Measurements from ENCODE around the gene SMARCC2.

The SMARCC2 gene

GRCh38 chr12:56163533-56164344 lies 25.5 kb downstream of the SMARCC2 start:
- Histone ChIP-seq H3K36me3 (ENCODE audit: control insufficient read depth, insufficient read depth, low read length) (peaks cover 93% of the 10 kb centered on the region), H3K27me3 (ENCODE audit: control insufficient read depth, insufficient read depth, low read length) (no peaks in the 10 kb centered on the region), H3K9ac (ENCODE audit: low read depth, low read length) (no peak overlapping the region), H3K27ac (ENCODE audit: low read depth, low read length) (peak overlapping the region; percentile 16), H3K9me3 (ENCODE audit: control insufficient read depth, insufficient read depth, low read length) (no peaks in the 10 kb centered on the region), H3K4me3 (ENCODE audit: low read depth, low read length) (no peak overlapping the region), H3K4me1 (ENCODE audit: control insufficient read depth, insufficient read depth, low read length) (peaks cover 36% of the 10 kb centered on the region)

- Histone ChIP-seq H3K36me3 (ENCODE audit: control insufficient read depth, insufficient read depth, low read length) (peaks cover 83% of the 10 kb centered on the region), H3K27ac (ENCODE audit: low read depth, low read length) (peak overlapping the region; percentile 78), H3K4me3 (ENCODE audit: low read depth, low read length) (no peak overlapping the region), H3K9ac (ENCODE audit: low read depth, low read length) (no peak overlapping the region), H3K27me3 (ENCODE audit: control insufficient read depth, insufficient read depth, low read length) (no peaks in the 10 kb centered on the region), H3K9me3 (ENCODE audit: control insufficient read depth, insufficient read depth, low read length) (no peaks in the 10 kb centered on the region), H3K4me1 (ENCODE audit: control insufficient read depth, insufficient read depth, low read length) (peaks cover 36% of the 10 kb centered on the region)
Measured at GRCh38 chr12:56162468-56163290, 26.6 kb downstream of the SMARCC2 start.

DNA sequence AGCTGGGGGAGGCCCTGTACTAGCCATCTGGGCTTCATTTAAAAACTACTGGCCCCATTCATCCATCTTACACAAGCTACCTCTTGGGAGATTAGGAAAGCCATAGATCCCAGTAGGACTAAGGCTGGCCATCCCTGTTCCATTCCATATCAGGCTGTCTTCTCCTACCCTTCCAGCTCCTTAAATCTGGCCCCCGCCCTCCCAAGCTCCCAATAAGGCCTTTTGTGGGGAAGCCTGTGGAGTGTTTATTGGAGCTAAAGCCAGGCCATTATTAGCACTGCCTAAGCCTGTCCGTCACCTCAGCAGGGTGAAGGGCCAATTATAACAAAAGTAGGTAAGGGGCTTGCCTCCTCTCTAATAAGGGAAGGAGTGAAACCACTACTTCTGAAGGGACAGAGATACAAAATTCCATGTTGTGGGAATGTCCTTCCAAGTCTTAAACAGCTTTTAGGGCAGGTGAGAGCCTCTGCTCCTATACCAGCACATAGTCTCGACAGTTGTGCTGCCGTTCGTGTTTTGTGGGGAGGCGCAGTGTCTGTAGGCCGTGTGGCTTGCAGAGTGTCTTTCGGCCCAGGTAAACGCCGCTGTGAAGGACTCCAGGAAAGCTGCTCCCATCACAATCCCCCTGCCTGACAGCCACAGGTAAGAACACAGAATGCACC lies 27.5 kb downstream of the SMARCC2 start:
- no peak overlapping the region for H3K9ac ChIP-seq (ENCODE audit: low read depth, low read length)
- no peaks in the 10 kb centered on the region for H3K9me3 ChIP-seq (ENCODE audit: control insufficient read depth, insufficient read depth, low read length)
- no peaks in the 10 kb centered on the region for H3K27me3 ChIP-seq (ENCODE audit: control insufficient read depth, insufficient read depth, low read length)
- peak overlapping the region; percentile 72 for H3K27ac ChIP-seq (ENCODE audit: low read depth, low read length)
- peaks cover 36% of the 10 kb centered on the region for H3K4me1 ChIP-seq (ENCODE audit: control insufficient read depth, insufficient read depth, low read length)
- H3K36me3 ChIP-seq (ENCODE audit: control insufficient read depth, insufficient read depth, low read length): peaks cover 75% of the 10 kb centered on the region
- no peak overlapping the region for H3K4me3 ChIP-seq (ENCODE audit: low read depth, low read length)

DNA sequence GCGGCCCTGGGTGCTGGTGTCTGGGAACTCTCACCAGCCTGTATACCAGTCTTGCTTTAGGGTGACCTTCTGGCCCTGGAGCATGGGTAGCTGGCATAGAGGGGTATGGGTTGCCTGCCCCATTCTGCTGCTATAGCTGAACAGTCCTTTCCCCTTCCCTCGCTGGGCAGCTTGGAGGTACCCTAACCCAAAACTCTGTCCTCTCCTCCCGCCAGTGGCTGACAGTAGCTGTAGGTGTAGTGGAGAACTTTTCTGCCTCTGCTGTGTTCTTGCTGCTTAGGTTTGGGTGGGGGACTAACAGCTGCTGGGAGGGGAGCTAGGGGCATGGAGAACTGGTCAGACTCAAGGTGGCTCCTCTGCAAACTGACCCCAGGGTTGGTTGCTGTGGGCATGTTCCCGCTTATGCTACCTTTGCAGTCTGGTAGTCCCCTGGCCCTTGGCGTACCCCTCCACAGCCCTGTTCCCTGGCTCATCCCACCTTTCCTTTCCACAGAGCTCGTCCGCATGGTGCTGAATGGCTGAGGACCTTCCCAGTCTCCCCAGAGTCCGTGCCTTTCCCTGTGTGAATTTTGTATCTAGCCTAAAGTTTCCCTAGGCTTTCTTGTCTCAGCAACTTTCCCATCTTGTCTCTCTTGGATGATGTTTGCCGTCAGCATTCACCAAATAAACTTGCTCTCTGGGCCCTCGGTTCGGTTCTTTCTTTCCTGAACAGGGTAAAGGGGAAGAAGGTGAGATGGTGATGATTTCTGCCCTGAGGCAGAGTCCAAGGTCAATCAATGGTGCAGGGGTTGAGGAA lies 28.2 kb downstream of the SMARCC2 start:
- peak overlapping the region; percentile 89; the same call in 1 of the 2 replicates for H3K4me3 ChIP-seq (ENCODE audit: low read depth, low read length)
- peak overlapping the region; percentile 94 for H3K27ac ChIP-seq (ENCODE audit: low read depth, low read length)
- no peaks in the 10 kb centered on the region for H3K27me3 ChIP-seq (ENCODE audit: control insufficient read depth, insufficient read depth, low read length)
- peaks cover 70% of the 10 kb centered on the region for H3K36me3 ChIP-seq (ENCODE audit: control insufficient read depth, insufficient read depth, low read length)
- peaks cover 36% of the 10 kb centered on the region for H3K4me1 ChIP-seq (ENCODE audit: control insufficient read depth, insufficient read depth, low read length)
- 0 out of 2 replicates have a peak overlapping the region, but pooled peaks have one; percentile 95 for H3K9ac ChIP-seq (ENCODE audit: low read depth, low read length)
- no peaks in the 10 kb centered on the region for H3K9me3 ChIP-seq (ENCODE audit: control insufficient read depth, insufficient read depth, low read length)

- peak overlapping the region; percentile 94 for H3K27ac ChIP-seq (ENCODE audit: low read depth, low read length)
- H3K9ac ChIP-seq (ENCODE audit: low read depth, low read length): peak overlapping the region; percentile 95
- H3K27me3 ChIP-seq (ENCODE audit: control insufficient read depth, insufficient read depth, low read length): no peaks in the 10 kb centered on the region
- peaks cover 69% of the 10 kb centered on the region for H3K36me3 ChIP-seq (ENCODE audit: control insufficient read depth, insufficient read depth, low read length)
- peak overlapping the region; percentile 89 for H3K4me3 ChIP-seq (ENCODE audit: low read depth, low read length)
- H3K9me3 ChIP-seq (ENCODE audit: control insufficient read depth, insufficient read depth, low read length): no peaks in the 10 kb centered on the region
- peaks cover 36% of the 10 kb centered on the region for H3K4me1 ChIP-seq (ENCODE audit: control insufficient read depth, insufficient read depth, low read length)
Measured at GRCh38 chr12:56160193-56160763, 29.0 kb downstream of the SMARCC2 start.

DNA sequence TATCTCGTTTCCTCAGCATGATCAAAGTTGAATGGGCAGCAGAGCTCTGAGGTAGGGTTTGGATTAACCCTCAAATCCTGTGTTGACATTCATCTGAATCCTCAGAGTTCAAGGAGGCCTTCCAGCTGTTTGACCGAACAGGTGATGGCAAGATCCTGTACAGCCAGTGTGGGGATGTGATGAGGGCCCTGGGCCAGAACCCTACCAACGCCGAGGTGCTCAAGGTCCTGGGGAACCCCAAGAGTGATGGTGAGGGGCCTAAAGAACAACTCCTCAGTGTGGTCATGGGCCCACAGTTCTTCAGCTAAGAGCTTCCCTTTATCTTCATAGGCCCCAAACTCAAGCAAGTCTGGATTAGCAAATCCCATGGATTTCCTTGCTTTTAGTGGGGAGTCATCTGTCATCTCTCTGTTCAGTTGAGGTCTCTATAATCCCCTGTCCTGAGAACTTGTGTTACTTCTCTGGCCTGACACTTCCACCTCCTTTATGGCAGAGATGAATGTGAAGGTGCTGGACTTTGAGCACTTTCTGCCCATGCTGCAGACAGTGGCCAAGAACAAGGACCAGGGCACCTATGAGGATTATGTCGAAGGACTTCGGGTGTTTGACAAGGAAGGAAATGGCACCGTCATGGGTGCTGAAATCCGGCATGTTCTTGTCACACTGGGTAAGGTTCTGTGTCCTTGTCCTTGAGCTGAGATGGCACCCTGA lies 29.6 kb downstream of the SMARCC2 start:
- Histone ChIP-seq H3K9me3 (ENCODE audit: control insufficient read depth, insufficient read depth, low read length) (no peaks in the 10 kb centered on the region), H3K27ac (ENCODE audit: low read depth, low read length) (peak overlapping the region; percentile 94), H3K27me3 (ENCODE audit: control insufficient read depth, insufficient read depth, low read length) (no peaks in the 10 kb centered on the region), H3K9ac (ENCODE audit: low read depth, low read length) (peak overlapping the region; percentile 95), H3K36me3 (ENCODE audit: control insufficient read depth, insufficient read depth, low read length) (peaks cover 69% of the 10 kb centered on the region), H3K4me3 (ENCODE audit: low read depth, low read length) (peak overlapping the region; percentile 89), H3K4me1 (ENCODE audit: control insufficient read depth, insufficient read depth, low read length) (peaks cover 36% of the 10 kb centered on the region)

DNA sequence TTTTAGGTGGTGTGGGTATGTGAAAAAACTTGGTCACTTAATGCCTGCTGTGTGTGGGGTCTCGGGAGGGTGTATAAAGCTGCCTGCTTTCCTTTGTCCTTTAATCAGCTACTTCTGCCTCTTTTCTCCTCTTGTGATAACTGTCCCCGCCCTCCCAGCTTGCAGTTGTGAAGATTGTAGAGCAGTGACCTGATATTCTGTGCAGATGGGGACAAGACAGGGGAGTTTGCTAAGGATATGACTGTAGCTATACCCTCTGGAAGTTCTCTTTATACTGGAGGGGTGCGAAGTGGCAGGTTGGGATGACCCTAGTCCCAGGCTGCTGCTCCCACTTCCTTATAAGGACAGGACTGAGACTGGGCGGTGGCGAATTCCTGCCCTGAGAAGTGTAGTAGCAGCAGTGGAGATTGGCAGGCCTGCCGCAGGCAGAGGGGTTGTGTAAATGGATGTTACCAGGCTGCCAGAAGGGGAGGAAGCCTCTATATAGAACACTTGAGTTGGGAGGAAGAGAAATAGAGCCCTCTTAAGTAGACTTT lies 30.3 kb downstream of the SMARCC2 start:
- H3K9me3 ChIP-seq (ENCODE audit: control insufficient read depth, insufficient read depth, low read length): no peaks in the 10 kb centered on the region
- H3K4me3 ChIP-seq (ENCODE audit: low read depth, low read length): peak overlapping the region; percentile 89
- H3K27me3 ChIP-seq (ENCODE audit: control insufficient read depth, insufficient read depth, low read length): no peaks in the 10 kb centered on the region
- H3K9ac ChIP-seq (ENCODE audit: low read depth, low read length): peak overlapping the region; percentile 95
- H3K36me3 ChIP-seq (ENCODE audit: control insufficient read depth, insufficient read depth, low read length): peaks cover 68% of the 10 kb centered on the region
- H3K4me1 ChIP-seq (ENCODE audit: control insufficient read depth, insufficient read depth, low read length): peaks cover 36% of the 10 kb centered on the region
- peak overlapping the region; percentile 94 for H3K27ac ChIP-seq (ENCODE audit: low read depth, low read length)

- Histone ChIP-seq H3K4me1 (ENCODE audit: control insufficient read depth, insufficient read depth, low read length) (peaks cover 36% of the 10 kb centered on the region), H3K27me3 (ENCODE audit: control insufficient read depth, insufficient read depth, low read length) (no peaks in the 10 kb centered on the region), H3K27ac (ENCODE audit: low read depth, low read length) (peak within 1 kb of the TSS; percentile 94), H3K4me3 (ENCODE audit: low read depth, low read length) (peak within 1 kb of the TSS; percentile 89), H3K9me3 (ENCODE audit: control insufficient read depth, insufficient read depth, low read length) (no peaks in the 10 kb centered on the region), H3K36me3 (ENCODE audit: control insufficient read depth, insufficient read depth, low read length) (peaks cover 61% of the 10 kb centered on the region), H3K9ac (ENCODE audit: low read depth, low read length) (peak within 1 kb of the TSS; percentile 95)
Measured at GRCh38 chr12:56158029-56158925, 31.0 kb downstream of the SMARCC2 start, which contains the start of gene MYL6. TSS of gene MYL6 (plus strand) at chr12:56158359. CDS start at chr12:56158402, 43 bp downstream.
